Sigmoid colon (tissue), 7 donors: ENCODE data around the gene USP49. TPM values are rescaled to one million over a fixed set of nuclear protein-coding genes. Genes with fewer than 3 reads are reported as not detected.

Experiments
- DNase-seq: peaks from one replicate; pipeline ENCODE4 v3.0.0-alpha.2; 2019
- H3K27ac ChIP-seq, 4 donors: fragments of 200-600 bp; sonication (generic); one replicate each; pipeline ENCODE4 v1.5.1; 2016 to 2019; ENCODE audit warnings: mild to moderate bottlenecking in 1 of 4
- H3K27me3 ChIP-seq, 3 donors: fragments of 200-600 bp; sonication (generic); one replicate each; pipeline ENCODE4 v1.5.1; 2019; ENCODE audit warnings: mild to moderate bottlenecking in 1 of 3
- H3K36me3 ChIP-seq, 4 donors: fragments of 200-600 bp; sonication (generic); one replicate each; pipeline ENCODE4 v1.5.1; 2016 to 2019
- H3K4me1 ChIP-seq, 4 donors: fragments of 200-600 bp; sonication (generic); one replicate each; pipeline ENCODE4 v1.5.1; 2017 to 2019
- H3K4me3 ChIP-seq, 4 donors: fragments of 200-600 bp; sonication (generic); one replicate each; pipeline ENCODE4 v1.5.1; 2017 to 2019; ENCODE audit warnings: mild to moderate bottlenecking in 2 of 4, moderate library complexity in 1 of 4
- H3K9me3 ChIP-seq, 4 donors: fragments of 200-600 bp in 3 of 4; sonication (generic) in 3 of 4; one replicate each; pipeline versions ENCODE4 v1.5.1 to v1.6.1; 2013 to 2019
- EP300 ChIP-seq, 4 donors: sonication (generic); formaldehyde crosslinking; IDR thresholded peaks; one replicate each; pipeline ENCODE4 v1.6.1; 2017; ENCODE audit warnings: antibody characterized with exemption in 4 of 4
- POLR2A ChIP-seq, 2 donors: fragments of 450-650 bp; IDR thresholded peaks; one replicate each; pipeline ENCODE4 v1.6.1; 2016; ENCODE audit warnings: antibody characterized with exemption in 2 of 2, mild to moderate bottlenecking in 2 of 2, moderate library complexity in 2 of 2
- POLR2AphosphoS5 ChIP-seq, 4 donors: sonication (generic); formaldehyde crosslinking; IDR thresholded peaks; one replicate each; pipeline ENCODE4 v1.6.1; 2017; ENCODE audit warnings: antibody characterized with exemption in 4 of 4
- WGBS, 2 donors: extraction: QIAGEN DNeasy Blood & Tissue Kit; methylation state at CpG; one replicate each; pipeline ENCODE4 v1.1.7; 2013; 5-methylcytosine and 5-hydroxymethylcytosine counted together
- intact Hi-C: fragments of 100-400 bp; cut with DNase I; formaldehyde crosslinking; loops from one replicate; pipeline ENCODE4 v1.15.1; 2023
- polyA plus RNA-seq, 3 donors: library from polyadenylated mRNA; stranded (reverse); fragments of 200-250 nt; gene quantifications; one replicate each; pipeline ENCODE4 v1.2.3, GENCODE V29; 2013
- total RNA-seq, 4 donors: library from RNA; depleted of rRNA; stranded (reverse); fragments of >200 nt; gene quantifications; one replicate each; pipeline ENCODE4 v1.1.0, GENCODE V29; 2016
- TF ChIP-seq, protein P1 (sequence below), 4 experiments: fragments of 450-650 bp in 3 of 4; fragments of 200-600 bp in 1 of 4; IDR thresholded peaks; one replicate each; pipeline ENCODE4 v1.5.1; 2016 to 2019; ENCODE audit warnings: antibody characterized with exemption in 4 of 4, mild to moderate bottlenecking in 3 of 4, moderate library complexity in 2 of 4
- donor health status: healthy with polysubstance abuse.
- donor health status: Bipolar disorder and iron deficiency.
- donor health status: healthy.

Gene USP49
- total and polyA plus RNA-seq, 7 donors = 0.23 to 10.0 (median 2.1) TPM

DNA sequence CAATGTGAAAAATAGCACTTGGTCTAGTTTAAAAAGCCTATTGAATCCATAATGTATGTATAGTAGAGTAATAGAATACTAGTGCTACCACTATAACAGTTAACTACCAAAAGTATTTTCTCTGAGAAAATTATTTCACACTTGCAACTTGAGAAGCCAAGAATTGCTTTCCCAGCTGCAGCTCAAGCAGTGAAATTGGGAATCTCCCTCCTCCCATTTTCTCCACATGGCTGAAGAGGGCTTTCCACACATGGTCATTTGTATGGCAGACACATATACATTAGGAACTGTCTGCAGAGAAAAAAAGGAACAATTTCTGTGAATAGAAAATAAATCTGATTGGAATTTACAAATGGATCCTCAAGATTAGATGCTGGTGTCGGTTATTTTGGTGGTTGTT, 73.2 kb downstream of the USP49 start:
- Histone ChIP-seq H3K4me3 (no peak overlapping the region), H3K27me3 (no peaks in the 10 kb centered on the region), H3K4me1 (peaks cover 0 to 5% (median 0%) of the 10 kb centered on the region in 4 donors), H3K36me3 (no peaks in the 10 kb centered on the region), H3K9me3 (no peaks in the 10 kb centered on the region), H3K27ac (no peak overlapping the region)
- 95% methylated on average over 1 of the region's 1 CpG for WGBS, 2 donors
- intact Hi-C loops = no loop called here
- no peak for DNase-seq
- TF ChIP-seq EP300 (IDR thresholded peaks at IDR 0.05) = no peak
- TF ChIP-seq POLR2A (IDR thresholded peaks at IDR 0.05) = no peak
- TF ChIP-seq, protein P1, sequence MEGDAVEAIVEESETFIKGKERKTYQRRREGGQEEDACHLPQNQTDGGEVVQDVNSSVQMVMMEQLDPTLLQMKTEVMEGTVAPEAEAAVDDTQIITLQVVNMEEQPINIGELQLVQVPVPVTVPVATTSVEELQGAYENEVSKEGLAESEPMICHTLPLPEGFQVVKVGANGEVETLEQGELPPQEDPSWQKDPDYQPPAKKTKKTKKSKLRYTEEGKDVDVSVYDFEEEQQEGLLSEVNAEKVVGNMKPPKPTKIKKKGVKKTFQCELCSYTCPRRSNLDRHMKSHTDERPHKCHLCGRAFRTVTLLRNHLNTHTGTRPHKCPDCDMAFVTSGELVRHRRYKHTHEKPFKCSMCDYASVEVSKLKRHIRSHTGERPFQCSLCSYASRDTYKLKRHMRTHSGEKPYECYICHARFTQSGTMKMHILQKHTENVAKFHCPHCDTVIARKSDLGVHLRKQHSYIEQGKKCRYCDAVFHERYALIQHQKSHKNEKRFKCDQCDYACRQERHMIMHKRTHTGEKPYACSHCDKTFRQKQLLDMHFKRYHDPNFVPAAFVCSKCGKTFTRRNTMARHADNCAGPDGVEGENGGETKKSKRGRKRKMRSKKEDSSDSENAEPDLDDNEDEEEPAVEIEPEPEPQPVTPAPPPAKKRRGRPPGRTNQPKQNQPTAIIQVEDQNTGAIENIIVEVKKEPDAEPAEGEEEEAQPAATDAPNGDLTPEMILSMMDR (IDR thresholded peaks at IDR 0.05) = no peak

DNA sequence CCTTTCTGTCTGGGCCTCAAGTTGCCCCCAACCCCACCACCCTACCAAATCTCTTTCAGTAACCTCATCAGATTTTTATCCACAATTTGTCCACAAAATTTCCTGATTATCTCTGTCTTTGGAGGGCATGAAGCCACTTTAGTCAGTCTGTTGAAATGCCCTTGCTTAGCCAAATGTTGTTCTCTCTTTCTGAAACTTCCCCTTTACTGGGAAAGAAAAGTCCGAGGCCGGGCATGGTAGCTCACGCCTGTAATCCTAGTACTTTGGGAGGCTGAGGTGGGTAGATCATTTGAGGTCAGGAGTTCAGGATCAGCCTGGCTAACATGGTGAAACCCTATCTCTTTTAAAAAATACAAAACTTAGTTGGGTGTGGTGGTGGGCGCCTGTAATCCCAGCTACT, 73.9 kb downstream of the USP49 start:
- 93 to 94% methylated on average over 4 of the region's 4 CpGs for WGBS, 2 donors
- no peak overlapping the region for H3K27ac ChIP-seq
- H3K4me1 ChIP-seq = peaks cover 0 to 5% (median 0%) of the 10 kb centered on the region in 4 donors
- intact Hi-C loops = no loop called here
- H3K36me3 ChIP-seq = no peaks in the 10 kb centered on the region
- no peaks in the 10 kb centered on the region for H3K27me3 ChIP-seq
- TF ChIP-seq POLR2AphosphoS5 (IDR thresholded peaks at IDR 0.05) (no peak), POLR2A (IDR thresholded peaks at IDR 0.05) (no peak), EP300 (IDR thresholded peaks at IDR 0.05) (no peak)
- TF ChIP-seq, protein P1 (IDR thresholded peaks at IDR 0.05) = no peak
- H3K9me3 ChIP-seq = no peaks in the 10 kb centered on the region
- no peak for DNase-seq
- no peak overlapping the region for H3K4me3 ChIP-seq

DNA sequence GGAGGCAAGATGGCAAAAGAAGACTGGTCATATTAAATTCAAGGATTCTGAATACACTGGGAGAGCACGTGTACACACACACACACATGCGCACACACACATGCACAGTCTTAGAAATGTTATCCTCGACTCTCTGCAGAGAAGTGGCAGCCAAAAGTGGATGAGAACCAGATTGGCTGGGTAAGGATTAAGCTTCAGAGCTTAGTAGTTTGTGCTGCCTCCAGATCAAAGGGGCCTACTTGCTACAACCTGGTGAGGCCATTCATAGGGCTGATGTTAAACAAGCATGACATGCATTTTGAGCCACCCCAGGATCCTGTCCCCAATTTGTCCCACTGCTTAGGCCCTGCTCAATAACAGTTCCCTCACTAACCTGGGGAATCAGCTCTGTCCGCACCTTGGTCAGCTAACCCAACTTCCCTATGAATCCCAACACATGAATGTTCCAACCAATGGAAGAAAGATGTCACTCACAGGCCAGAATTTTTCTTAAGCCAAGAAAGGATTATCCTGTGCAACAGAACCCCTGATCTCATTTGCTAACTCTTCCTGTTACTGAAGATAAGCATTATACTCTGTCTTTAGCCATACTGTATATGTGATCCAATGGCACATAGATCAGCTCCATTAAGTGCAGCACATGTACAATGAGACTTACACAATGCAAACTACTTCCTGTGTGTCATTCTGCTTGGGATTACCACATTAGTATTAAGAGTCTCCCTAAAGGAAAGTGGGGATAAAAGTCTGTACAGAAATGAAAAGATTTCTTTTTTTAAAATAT, 76.7 kb downstream of the USP49 start:
- no peaks in the 10 kb centered on the region for H3K27me3 ChIP-seq
- H3K4me3 ChIP-seq = no peak overlapping the region
- intact Hi-C loops = no loop called here
- DNase-seq = no peak
- H3K4me1 ChIP-seq = no peaks in the 10 kb centered on the region
- TF ChIP-seq POLR2AphosphoS5 (IDR thresholded peaks at IDR 0.05) = no peak
- TF ChIP-seq, protein P1 (IDR thresholded peaks at IDR 0.05) = no peak
- no peak for TF ChIP-seq POLR2A (IDR thresholded peaks at IDR 0.05)
- no peak for TF ChIP-seq EP300 (IDR thresholded peaks at IDR 0.05)
- no peak overlapping the region for H3K27ac ChIP-seq
- WGBS, 2 donors = 84 to 93% methylated on average over 4 of the region's 4 CpGs
- no peaks in the 10 kb centered on the region for H3K9me3 ChIP-seq
- no peaks in the 10 kb centered on the region for H3K36me3 ChIP-seq

DNA sequence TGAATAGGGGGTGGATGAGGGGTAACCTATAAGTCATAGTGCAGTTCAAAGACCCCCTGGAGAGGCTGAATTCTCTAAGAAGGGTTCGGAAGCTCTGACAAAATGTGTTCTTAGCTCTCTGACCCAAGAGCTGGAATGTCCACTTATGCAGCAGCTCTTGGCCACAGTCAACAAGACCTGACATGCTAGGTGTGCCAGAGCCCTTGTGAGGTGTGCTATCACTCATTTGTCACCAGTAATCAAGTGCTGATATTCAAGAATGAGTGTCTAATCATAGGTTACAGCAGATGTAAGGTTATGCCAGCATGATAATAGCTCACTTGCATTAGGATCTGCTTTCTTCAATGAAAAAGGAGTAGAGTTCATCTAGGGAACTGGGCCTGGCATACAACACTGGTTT, 79.6 kb downstream of the USP49 start:
- Histone ChIP-seq H3K27ac (no peak overlapping the region), H3K36me3 (no peaks in the 10 kb centered on the region), H3K4me3 (no peak overlapping the region), H3K27me3 (no peaks in the 10 kb centered on the region), H3K9me3 (no peaks in the 10 kb centered on the region), H3K4me1 (no peaks in the 10 kb centered on the region)
- no peak for DNase-seq
- WGBS, 2 donors = 100% methylated on average over 1 of the region's 1 CpG
- intact Hi-C loops = no loop called here
- TF ChIP-seq, protein P1 (IDR thresholded peaks at IDR 0.05) = no peak
- TF ChIP-seq POLR2AphosphoS5 (IDR thresholded peaks at IDR 0.05) (no peak), POLR2A (IDR thresholded peaks at IDR 0.05) (no peak), EP300 (IDR thresholded peaks at IDR 0.05) (no peak)

- intact Hi-C loops = no loop called here
- no peak overlapping the region for H3K4me3 ChIP-seq
- H3K36me3 ChIP-seq = no peaks in the 10 kb centered on the region
- H3K4me1 ChIP-seq = no peaks in the 10 kb centered on the region
- 81 to 82% methylated on average over 4 of the region's 4 CpGs for WGBS, 2 donors
- no peaks in the 10 kb centered on the region for H3K27me3 ChIP-seq
- no peak for TF ChIP-seq POLR2A (IDR thresholded peaks at IDR 0.05)
- TF ChIP-seq POLR2AphosphoS5 (IDR thresholded peaks at IDR 0.05) = no peak
- TF ChIP-seq, protein P1 (IDR thresholded peaks at IDR 0.05) = no peak
- TF ChIP-seq EP300 (IDR thresholded peaks at IDR 0.05) = no peak
- H3K27ac ChIP-seq = no peak overlapping the region
- no peak for DNase-seq
- H3K9me3 ChIP-seq = no peaks in the 10 kb centered on the region
These were observed 80.5 kb downstream of the USP49 start for GRCh38 chr6:41814629-41815028.
